HG02973 (cell line): ENCODE data around the gene PLA2R1.
"Not testable (repeated sequence)": the region's sequence is repeated elsewhere in the genome, so short reads cannot be mapped to it uniquely, and the experiment has no call there.

Experiments
- ATAC-seq: cut with Tn5 transposase; IDR thresholded peaks from one replicate; pipeline ENCODE4 v1.9.1; 2021; ENCODE audit warnings: moderate library complexity; ENCODE audit not compliant: unreplicated experiment

PLA2R1 gene

GRCh38 chr2:159984034-159984433 lies 78.4 kb downstream of the PLA2R1 start:
- no peak for ATAC-seq

DNA sequence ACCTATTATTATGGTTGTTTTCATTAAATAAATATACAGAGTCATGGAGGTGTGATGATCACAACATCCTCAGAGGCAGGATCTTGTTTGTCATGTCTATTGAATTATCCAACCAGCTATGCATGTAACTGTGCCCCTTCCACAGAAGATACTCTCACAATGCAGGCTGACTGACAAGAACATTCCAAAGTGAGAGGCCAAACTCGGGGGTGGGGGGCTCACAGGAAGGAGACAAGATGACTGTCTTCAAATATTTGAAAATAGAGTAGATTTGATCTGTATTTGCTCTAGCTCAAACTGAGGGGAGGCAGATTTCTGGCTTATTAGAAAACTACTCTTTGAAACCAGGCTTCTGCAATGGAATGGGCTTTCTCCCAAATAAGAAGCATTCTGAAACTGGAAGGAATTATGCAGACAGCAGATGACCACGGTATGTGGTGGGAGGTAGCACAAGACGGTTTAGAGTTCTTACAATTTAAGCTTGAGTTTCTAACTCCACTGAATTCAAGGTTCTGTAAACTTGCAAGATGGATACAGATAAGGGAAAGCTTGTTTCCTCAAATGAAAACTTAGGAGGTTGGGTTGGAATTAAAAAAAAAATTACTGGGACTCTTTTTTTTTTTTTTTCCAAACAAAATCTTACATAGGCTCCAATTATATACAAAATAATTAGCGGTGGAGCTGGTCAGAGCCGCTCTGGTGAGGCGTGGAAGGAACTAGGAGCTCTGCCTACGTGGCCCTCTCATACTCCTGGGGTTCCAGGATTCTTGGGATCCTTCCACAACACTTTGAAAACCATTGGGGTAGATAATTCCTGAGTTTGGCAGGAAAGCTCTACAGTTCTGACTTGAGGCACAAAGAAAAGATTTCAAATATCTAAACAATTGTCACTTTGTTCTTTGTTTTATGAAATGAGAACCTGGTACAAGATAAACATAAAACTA lies 79.3 kb downstream of the PLA2R1 start:
- no peak for ATAC-seq

DNA sequence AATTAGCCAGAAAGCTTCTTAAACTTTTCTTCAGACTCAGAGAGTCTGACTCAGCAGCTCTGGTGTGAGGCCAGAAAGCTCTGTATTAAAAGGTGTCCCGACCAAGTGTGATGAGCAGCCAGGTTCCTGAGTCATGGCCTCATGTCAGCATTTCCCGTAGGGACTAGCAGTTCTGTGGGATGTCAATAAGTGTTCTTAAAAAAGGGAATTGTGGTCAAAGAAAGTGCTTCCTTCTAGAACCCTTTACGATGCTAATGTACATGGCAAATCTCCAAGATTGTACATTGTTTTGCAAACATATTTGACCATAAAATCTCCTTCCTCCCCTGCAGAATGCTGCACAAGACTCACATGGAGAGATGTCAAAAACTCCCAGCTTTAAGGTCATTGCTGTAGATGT lies 80.1 kb downstream of the PLA2R1 start:
- no peak for ATAC-seq

- no peak for ATAC-seq
Observed at GRCh38 chr2:159976527-159977160, 85.8 kb downstream of the PLA2R1 start.

- no peak for ATAC-seq
Observed at GRCh38 chr2:159973325-159973724, 89.1 kb downstream of the PLA2R1 start.

DNA sequence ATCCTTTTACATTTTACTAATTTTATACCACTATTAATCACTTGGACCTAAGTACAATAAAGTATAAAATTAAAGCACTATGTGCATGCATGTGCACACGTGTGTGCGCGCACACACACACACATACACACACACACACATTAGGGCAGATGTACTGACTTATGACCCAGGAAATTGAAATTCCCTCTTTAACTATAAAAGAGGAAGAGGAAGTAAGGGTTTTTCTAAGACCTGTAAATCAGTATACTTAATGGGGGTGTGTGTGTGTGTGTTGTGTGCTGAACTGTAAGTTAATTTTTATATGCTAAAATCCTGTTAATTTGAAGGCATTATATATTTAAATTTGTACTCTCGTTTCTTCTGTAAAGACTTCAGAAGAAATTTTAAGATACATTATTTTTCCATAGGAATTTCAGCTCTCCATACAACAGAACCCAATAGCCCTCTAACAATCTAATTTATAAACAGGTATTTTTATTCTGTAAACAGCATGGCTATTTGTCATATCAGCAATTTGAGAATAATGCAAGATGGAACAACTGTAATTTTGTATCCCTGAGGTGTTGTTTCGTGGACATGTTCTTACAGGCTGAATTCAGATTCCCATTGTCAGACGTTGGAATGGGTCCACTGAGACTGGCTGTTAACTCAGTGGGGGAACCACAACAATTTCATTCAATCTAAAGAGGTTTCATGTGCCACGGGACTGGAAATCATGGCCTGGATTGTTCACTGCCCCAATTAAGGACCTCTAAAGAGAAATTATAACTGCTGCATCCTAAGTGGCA lies 90.9 kb downstream of the PLA2R1 start:
- ATAC-seq: no peak

- ATAC-seq: not testable (repeated sequence)
Observed at GRCh38 chr2:159970548-159970947, 91.9 kb downstream of the PLA2R1 start.

DNA sequence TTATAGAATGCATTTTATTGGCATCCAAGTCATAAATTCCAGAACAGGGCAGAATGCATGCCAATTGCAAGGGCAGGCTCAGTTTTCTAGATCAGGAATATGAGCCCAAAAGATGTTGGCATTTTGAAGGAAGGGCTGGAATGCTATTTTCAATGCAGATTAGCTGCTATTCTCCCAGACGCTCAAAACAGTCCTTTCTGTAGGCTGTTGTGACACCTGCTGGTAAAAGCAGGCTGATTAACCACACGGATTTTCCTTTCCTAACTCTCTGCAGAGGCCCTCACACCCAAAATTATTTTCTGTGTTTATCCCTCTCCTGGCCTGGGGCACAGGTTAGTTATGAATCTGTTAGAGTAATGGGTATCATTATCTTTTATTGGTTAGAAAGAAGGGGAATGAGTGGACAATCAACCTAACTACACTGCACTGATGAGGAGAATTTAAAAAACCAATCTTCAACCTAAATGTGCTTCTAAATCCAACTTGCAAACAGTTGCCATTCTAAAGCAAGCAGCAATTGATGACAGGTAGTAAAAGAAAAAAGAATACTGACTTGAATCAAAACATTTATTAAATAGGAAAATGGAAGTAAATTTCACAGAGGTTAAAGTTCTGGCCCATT lies 94.0 kb downstream of the PLA2R1 start:
- ATAC-seq: no peak

DNA sequence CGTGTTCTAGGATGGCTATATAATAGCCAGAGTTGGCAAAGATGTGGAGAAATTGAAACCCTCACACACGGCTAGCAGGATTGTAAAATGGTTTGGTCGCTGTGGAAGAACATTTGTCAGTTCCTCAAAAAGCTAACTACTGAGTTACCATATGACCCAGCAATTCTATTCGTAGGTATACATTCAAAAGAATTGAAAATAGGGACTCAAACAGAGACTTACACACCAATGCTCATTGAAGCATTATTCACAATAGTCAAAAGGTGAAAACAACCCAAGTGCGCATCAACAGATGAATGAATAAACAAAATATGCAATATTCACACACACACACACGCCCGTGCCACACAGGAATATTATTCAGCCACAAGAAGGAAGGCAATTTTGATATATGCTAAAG lies 98.7 kb downstream of the PLA2R1 start:
- peak; percentile 83 for ATAC-seq

- ATAC-seq: not testable (repeated sequence)
Observed at GRCh38 chr2:159962513-159962912, 99.9 kb downstream of the PLA2R1 start.

GRCh38 chr2:159961451-159961850 lies 101.0 kb downstream of the PLA2R1 start:
- ATAC-seq: no peak

GRCh38 chr2:159961037-159961436 lies 101.4 kb downstream of the PLA2R1 start:
- no peak for ATAC-seq

- no peak for ATAC-seq
Observed at GRCh38 chr2:159960414-159960813, 102.0 kb downstream of the PLA2R1 start.

DNA sequence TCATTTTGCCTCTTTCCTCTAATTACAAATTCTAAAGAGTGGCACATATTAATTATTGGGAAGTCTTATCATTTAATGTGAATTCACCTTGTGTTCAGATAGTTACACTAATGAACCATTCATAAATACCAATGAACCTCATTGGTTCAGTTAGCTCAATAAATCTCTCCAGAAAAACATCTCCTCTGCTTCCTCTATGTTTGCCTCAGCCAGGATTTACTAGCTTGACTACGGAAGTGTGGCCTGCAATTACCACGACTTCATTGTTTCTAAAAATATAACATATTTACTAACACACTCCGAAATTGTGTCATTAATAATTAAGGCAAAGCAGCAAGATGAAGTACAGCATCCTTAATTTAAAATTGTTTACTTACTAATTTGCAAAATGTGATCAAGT lies 103.3 kb downstream of the PLA2R1 start:
- ATAC-seq: no peak

GRCh38 chr2:159953136-159953823 lies 109.1 kb downstream of the PLA2R1 start:
- no peak for ATAC-seq

GRCh38 chr2:159946326-159946999 lies 116.0 kb downstream of the PLA2R1 start:
- no peak for ATAC-seq

DNA sequence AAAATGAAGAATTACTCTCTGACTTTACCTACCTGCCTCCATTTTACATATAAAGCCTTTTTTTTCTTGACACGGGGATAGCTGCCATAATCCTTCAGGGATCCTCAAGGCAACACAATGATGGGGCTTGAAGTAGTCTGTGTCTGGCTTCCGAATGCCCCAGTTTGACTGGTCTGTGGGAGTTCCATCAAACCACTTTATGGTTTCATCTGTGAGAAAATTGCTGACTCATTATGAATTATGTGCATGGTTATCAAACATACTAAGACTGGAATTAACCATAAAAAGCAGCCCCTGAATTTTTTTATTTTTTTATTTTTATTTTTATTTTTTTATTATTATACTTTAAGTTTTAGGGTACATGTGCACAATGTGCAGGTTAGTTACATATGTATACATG lies 117.5 kb downstream of the PLA2R1 start:
- ATAC-seq: no peak

- ATAC-seq: no peak
Observed at GRCh38 chr2:159942146-159942545, 120.3 kb downstream of the PLA2R1 start.

DNA sequence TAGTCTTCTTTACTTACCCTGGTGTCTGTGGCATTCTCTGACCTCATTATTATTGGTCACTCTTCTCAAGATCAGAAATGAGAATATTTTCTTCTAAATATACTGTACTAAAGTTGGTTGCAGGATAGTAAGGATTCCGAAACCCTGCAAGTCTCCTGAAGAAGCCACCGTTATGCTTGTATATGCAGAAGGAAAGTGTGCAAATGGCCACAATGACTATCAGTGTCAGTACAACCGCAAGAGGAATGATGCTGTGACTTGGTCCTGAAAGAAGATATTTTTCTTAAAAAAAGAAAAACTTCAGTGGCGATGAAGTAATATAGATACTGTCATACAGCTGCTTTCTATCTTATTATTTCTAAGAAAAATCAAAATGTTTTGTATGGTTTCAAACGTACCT lies 120.7 kb downstream of the PLA2R1 start:
- no peak for ATAC-seq

GRCh38 chr2:159939946-159940345 lies 122.5 kb downstream of the PLA2R1 start:
- ATAC-seq: peak; percentile 68
